Measurements from ENCODE around the gene TUBB6. TPM values are rescaled to one million over a fixed set of nuclear protein-coding genes. Genes with fewer than 3 reads are reported as not detected.

Gene TUBB6
- polyA plus RNA-seq, 4 donors, result 11.9 to 56.4 (median 29.5) TPM

GRCh38 chr18:12283666-12284065, 24.4 kb upstream of the TUBB6 start:
- H3K4me3 ChIP-seq (ENCODE audit: low read depth in 1 of 3, low read length in 3 of 3), result no peak overlapping the region
- H3K36me3 ChIP-seq (ENCODE audit: control insufficient read depth in 3 of 3, insufficient read depth in 2 of 3, low read depth in 1 of 3, low read length in 3 of 3), result no peaks in the 10 kb centered on the region
- H3K9me3 ChIP-seq (ENCODE audit: control insufficient read depth in 2 of 2, insufficient read depth in 1 of 2, low read depth in 1 of 2, low read length in 1 of 2), result no peaks in the 10 kb centered on the region
- FAIRE-seq, result no peak
- H3K4me1 ChIP-seq (ENCODE audit: control insufficient read depth in 3 of 3, insufficient read depth in 2 of 3, low read depth in 1 of 3, low read length in 2 of 3), result peaks cover 0 to 7% (median 0%) of the 10 kb centered on the region in 3 donors
- no peak for DNase-seq
- no peak overlapping the region for H3K27ac ChIP-seq (ENCODE audit: low read depth in 1 of 3, low read length in 2 of 3)
- peaks cover 0 to 38% (median 12%) of the 10 kb centered on the region in 3 donors for H3K27me3 ChIP-seq (ENCODE audit: control insufficient read depth in 3 of 3, insufficient read depth in 3 of 3, low read length in 3 of 3)
- 5 to 34% (median 25%) methylated on average over 1 of the region's 1 CpG for WGBS, 3 donors

GRCh38 chr18:12287131-12287681, 20.8 kb upstream of the TUBB6 start:
- 4 to 29% (median 10%) methylated on average over 36 to 37 of the region's 37 CpGs for WGBS, 3 donors
- Histone ChIP-seq H3K9me3 (ENCODE audit: control insufficient read depth in 2 of 2, insufficient read depth in 1 of 2, low read depth in 1 of 2, low read length in 1 of 2) (no peaks in the 10 kb centered on the region), H3K27ac (ENCODE audit: low read depth in 1 of 3, low read length in 2 of 3) (peak overlapping the region in 1 of 3 donors; percentile 68), H3K4me3 (ENCODE audit: low read depth in 1 of 3, low read length in 3 of 3) (peak overlapping the region in 1 of 3 donors; percentile 37), H3K27me3 (ENCODE audit: control insufficient read depth in 3 of 3, insufficient read depth in 3 of 3, low read length in 3 of 3) (peaks cover 0 to 52% (median 15%) of the 10 kb centered on the region in 3 donors), H3K4me1 (ENCODE audit: control insufficient read depth in 3 of 3, insufficient read depth in 2 of 3, low read depth in 1 of 3, low read length in 2 of 3) (peaks cover 0 to 7% (median 0%) of the 10 kb centered on the region in 3 donors), H3K36me3 (ENCODE audit: control insufficient read depth in 3 of 3, insufficient read depth in 2 of 3, low read depth in 1 of 3, low read length in 3 of 3) (no peaks in the 10 kb centered on the region)
- DNase-seq (peak in 1 of 2 donors; percentile 35), FAIRE-seq (no peak)

GRCh38 chr18:12287684-12288402, 20.2 kb upstream of the TUBB6 start:
- DNase-seq (peak; percentile 53 to 70), FAIRE-seq (no peak)
- H3K4me1 ChIP-seq (ENCODE audit: control insufficient read depth in 3 of 3, insufficient read depth in 2 of 3, low read depth in 1 of 3, low read length in 2 of 3), result peaks cover 0 to 7% (median 0%) of the 10 kb centered on the region in 3 donors
- WGBS, 3 donors, result 2 to 3% (median 3%) methylated on average over 41 of the region's 41 CpGs
- no peaks in the 10 kb centered on the region for H3K36me3 ChIP-seq (ENCODE audit: control insufficient read depth in 3 of 3, insufficient read depth in 2 of 3, low read depth in 1 of 3, low read length in 3 of 3)
- peak overlapping the region in 1 of 3 donors; percentile 37 for H3K4me3 ChIP-seq (ENCODE audit: low read depth in 1 of 3, low read length in 3 of 3)
- H3K9me3 ChIP-seq (ENCODE audit: control insufficient read depth in 2 of 2, insufficient read depth in 1 of 2, low read depth in 1 of 2, low read length in 1 of 2), result no peaks in the 10 kb centered on the region
- peaks cover 0 to 49% (median 15%) of the 10 kb centered on the region in 3 donors for H3K27me3 ChIP-seq (ENCODE audit: control insufficient read depth in 3 of 3, insufficient read depth in 3 of 3, low read length in 3 of 3)
- H3K27ac ChIP-seq (ENCODE audit: low read depth in 1 of 3, low read length in 2 of 3), result peak overlapping the region in 1 of 3 donors; percentile 68

GRCh38 chr18:12288403-12288755, 19.7 kb upstream of the TUBB6 start:
- no peaks in the 10 kb centered on the region for H3K9me3 ChIP-seq (ENCODE audit: control insufficient read depth in 2 of 2, insufficient read depth in 1 of 2, low read depth in 1 of 2, low read length in 1 of 2)
- H3K27me3 ChIP-seq (ENCODE audit: control insufficient read depth in 3 of 3, insufficient read depth in 3 of 3, low read length in 3 of 3), result peaks cover 0 to 45% (median 15%) of the 10 kb centered on the region in 3 donors
- FAIRE-seq (no peak), DNase-seq (no peak)
- peak overlapping the region in 1 of 3 donors; percentile 37 for H3K4me3 ChIP-seq (ENCODE audit: low read depth in 1 of 3, low read length in 3 of 3)
- 13 to 16% (median 15%) methylated on average over 10 of the region's 10 CpGs for WGBS, 3 donors
- peak overlapping the region in 1 of 3 donors; percentile 68 for H3K27ac ChIP-seq (ENCODE audit: low read depth in 1 of 3, low read length in 2 of 3)
- H3K36me3 ChIP-seq (ENCODE audit: control insufficient read depth in 3 of 3, insufficient read depth in 2 of 3, low read depth in 1 of 3, low read length in 3 of 3), result no peaks in the 10 kb centered on the region
- H3K4me1 ChIP-seq (ENCODE audit: control insufficient read depth in 3 of 3, insufficient read depth in 2 of 3, low read depth in 1 of 3, low read length in 2 of 3), result peaks cover 0 to 7% (median 0%) of the 10 kb centered on the region in 3 donors

- Histone ChIP-seq H3K36me3 (ENCODE audit: control insufficient read depth in 3 of 3, insufficient read depth in 2 of 3, low read depth in 1 of 3, low read length in 3 of 3) (no peaks in the 10 kb centered on the region), H3K27me3 (ENCODE audit: control insufficient read depth in 3 of 3, insufficient read depth in 3 of 3, low read length in 3 of 3) (peaks cover 0 to 40% (median 15%) of the 10 kb centered on the region in 3 donors), H3K27ac (ENCODE audit: low read depth in 1 of 3, low read length in 2 of 3) (no peak overlapping the region), H3K9me3 (ENCODE audit: control insufficient read depth in 2 of 2, insufficient read depth in 1 of 2, low read depth in 1 of 2, low read length in 1 of 2) (no peaks in the 10 kb centered on the region), H3K4me1 (ENCODE audit: control insufficient read depth in 3 of 3, insufficient read depth in 2 of 3, low read depth in 1 of 3, low read length in 2 of 3) (peaks cover 0 to 7% (median 0%) of the 10 kb centered on the region in 3 donors), H3K4me3 (ENCODE audit: low read depth in 1 of 3, low read length in 3 of 3) (no peak overlapping the region)
- FAIRE-seq (no peak), DNase-seq (no peak)
- WGBS, 3 donors, result 49 to 81% (median 68%) methylated on average over 2 of the region's 2 CpGs
Measured at GRCh38 chr18:12290086-12290485, 18.0 kb upstream of the TUBB6 start.

- Histone ChIP-seq H3K36me3 (ENCODE audit: control insufficient read depth in 3 of 3, insufficient read depth in 2 of 3, low read depth in 1 of 3, low read length in 3 of 3) (no peaks in the 10 kb centered on the region), H3K27ac (ENCODE audit: low read depth in 1 of 3, low read length in 2 of 3) (no peak overlapping the region), H3K9me3 (ENCODE audit: control insufficient read depth in 2 of 2, insufficient read depth in 1 of 2, low read depth in 1 of 2, low read length in 1 of 2) (no peaks in the 10 kb centered on the region), H3K27me3 (ENCODE audit: control insufficient read depth in 3 of 3, insufficient read depth in 3 of 3, low read length in 3 of 3) (peaks cover 0 to 37% (median 15%) of the 10 kb centered on the region in 3 donors), H3K4me1 (ENCODE audit: control insufficient read depth in 3 of 3, insufficient read depth in 2 of 3, low read depth in 1 of 3, low read length in 2 of 3) (peaks cover 0 to 7% (median 0%) of the 10 kb centered on the region in 3 donors), H3K4me3 (ENCODE audit: low read depth in 1 of 3, low read length in 3 of 3) (no peak overlapping the region)
- FAIRE-seq (no peak), DNase-seq (no peak)
- 65 to 80% (median 76%) methylated on average over 6 of the region's 6 CpGs for WGBS, 3 donors
Measured at GRCh38 chr18:12291161-12291560, 16.9 kb upstream of the TUBB6 start.

GRCh38 chr18:12291690-12292089, 16.4 kb upstream of the TUBB6 start:
- H3K4me3 ChIP-seq (ENCODE audit: low read depth in 1 of 3, low read length in 3 of 3), result no peak overlapping the region
- no peaks in the 10 kb centered on the region for H3K36me3 ChIP-seq (ENCODE audit: control insufficient read depth in 3 of 3, insufficient read depth in 2 of 3, low read depth in 1 of 3, low read length in 3 of 3)
- no peak for DNase-seq
- no peak for FAIRE-seq
- peaks cover 0 to 36% (median 15%) of the 10 kb centered on the region in 3 donors for H3K27me3 ChIP-seq (ENCODE audit: control insufficient read depth in 3 of 3, insufficient read depth in 3 of 3, low read length in 3 of 3)
- no peak overlapping the region for H3K27ac ChIP-seq (ENCODE audit: low read depth in 1 of 3, low read length in 2 of 3)
- no peaks in the 10 kb centered on the region for H3K9me3 ChIP-seq (ENCODE audit: control insufficient read depth in 2 of 2, insufficient read depth in 1 of 2, low read depth in 1 of 2, low read length in 1 of 2)
- peaks cover 0 to 7% (median 0%) of the 10 kb centered on the region in 3 donors for H3K4me1 ChIP-seq (ENCODE audit: control insufficient read depth in 3 of 3, insufficient read depth in 2 of 3, low read depth in 1 of 3, low read length in 2 of 3)
- 86 to 91% (median 89%) methylated on average over 14 of the region's 14 CpGs for WGBS, 3 donors

- H3K9me3 ChIP-seq (ENCODE audit: control insufficient read depth in 2 of 2, insufficient read depth in 1 of 2, low read depth in 1 of 2, low read length in 1 of 2), result peaks cover 0 to 3% of the 10 kb centered on the region in 2 donors
- H3K36me3 ChIP-seq (ENCODE audit: control insufficient read depth in 3 of 3, insufficient read depth in 2 of 3, low read depth in 1 of 3, low read length in 3 of 3), result no peaks in the 10 kb centered on the region
- 78% methylated on average over 11 of the region's 11 CpGs for WGBS, 3 donors
- no peaks in the 10 kb centered on the region for H3K4me1 ChIP-seq (ENCODE audit: control insufficient read depth in 3 of 3, insufficient read depth in 2 of 3, low read depth in 1 of 3, low read length in 2 of 3)
- FAIRE-seq (no peak), DNase-seq (no peak)
- no peak overlapping the region for H3K4me3 ChIP-seq (ENCODE audit: low read depth in 1 of 3, low read length in 3 of 3)
- no peak overlapping the region for H3K27ac ChIP-seq (ENCODE audit: low read depth in 1 of 3, low read length in 2 of 3)
- peaks cover 0 to 14% (median 3%) of the 10 kb centered on the region in 3 donors for H3K27me3 ChIP-seq (ENCODE audit: control insufficient read depth in 3 of 3, insufficient read depth in 3 of 3, low read length in 3 of 3)
Measured at GRCh38 chr18:12293831-12294230, 14.2 kb upstream of the TUBB6 start.
